Measurements from ENCODE around the gene ANXA1.
"Not testable (repeated sequence)": the region's sequence is repeated elsewhere in the genome, so short reads cannot be mapped to it uniquely, and the experiment has no call there.

The ANXA1 gene

GRCh38 chr9:73170185-73170957, 18.7 kb downstream of the ANXA1 start:
- no peak for DNase-seq

GRCh38 chr9:73172901-73173215, 21.2 kb downstream of the ANXA1 start:
- no peak for DNase-seq

- no peak for DNase-seq
These were observed 22.1 kb downstream of the ANXA1 start for GRCh38 chr9:73173557-73174329.

GRCh38 chr9:73174330-73174980, 22.8 kb downstream of the ANXA1 start:
- no peak for DNase-seq

- no peak for DNase-seq
These were observed 24.8 kb downstream of the ANXA1 start for GRCh38 chr9:73176450-73176875.

GRCh38 chr9:73178044-73178443, 26.4 kb downstream of the ANXA1 start:
- DNase-seq: no peak

GRCh38 chr9:73179589-73179988, 27.9 kb downstream of the ANXA1 start:
- no peak for DNase-seq

- no peak for DNase-seq
These were observed 28.7 kb downstream of the ANXA1 start for GRCh38 chr9:73180403-73180802.

GRCh38 chr9:73182928-73183327, 31.3 kb downstream of the ANXA1 start:
- DNase-seq: no peak

- DNase-seq: no peak
These were observed 31.8 kb downstream of the ANXA1 start for GRCh38 chr9:73183428-73183827.

- DNase-seq: peak; percentile 8
These were observed 32.5 kb downstream of the ANXA1 start for GRCh38 chr9:73183917-73184861.

GRCh38 chr9:73191109-73191508, 39.4 kb downstream of the ANXA1 start:
- DNase-seq: not testable (repeated sequence)

- DNase-seq: no peak
These were observed 42.6 kb downstream of the ANXA1 start for GRCh38 chr9:73194284-73194683.

- DNase-seq: no peak
These were observed 47.8 kb downstream of the ANXA1 start for GRCh38 chr9:73199448-73199847.

- no peak for DNase-seq
These were observed 48.2 kb downstream of the ANXA1 start for GRCh38 chr9:73199886-73200285.

- DNase-seq: peak; percentile 13
These were observed 49.2 kb downstream of the ANXA1 start for GRCh38 chr9:73200694-73201452.

- no peak for DNase-seq
These were observed 51.3 kb downstream of the ANXA1 start for GRCh38 chr9:73202980-73203379.

GRCh38 chr9:73204936-73205335, 53.3 kb downstream of the ANXA1 start:
- DNase-seq: no peak

- DNase-seq: no peak
These were observed 55.2 kb downstream of the ANXA1 start for GRCh38 chr9:73206851-73207250.

GRCh38 chr9:73210886-73211666, 59.4 kb downstream of the ANXA1 start:
- DNase-seq: no peak

- DNase-seq: no peak
These were observed 61.6 kb downstream of the ANXA1 start for GRCh38 chr9:73213300-73213699.
